ENCODE results near the gene AS3MT. TPM values are rescaled to one million over a fixed set of nuclear protein-coding genes. Genes with fewer than 3 reads are reported as not detected.
A peak's percentile ranks its signal among the peaks of the same experiment; 100 is the strongest.

The AS3MT gene
- total RNA-seq, 2 donors from 2014 or later: 10.2 to 20.9 TPM

DNA sequence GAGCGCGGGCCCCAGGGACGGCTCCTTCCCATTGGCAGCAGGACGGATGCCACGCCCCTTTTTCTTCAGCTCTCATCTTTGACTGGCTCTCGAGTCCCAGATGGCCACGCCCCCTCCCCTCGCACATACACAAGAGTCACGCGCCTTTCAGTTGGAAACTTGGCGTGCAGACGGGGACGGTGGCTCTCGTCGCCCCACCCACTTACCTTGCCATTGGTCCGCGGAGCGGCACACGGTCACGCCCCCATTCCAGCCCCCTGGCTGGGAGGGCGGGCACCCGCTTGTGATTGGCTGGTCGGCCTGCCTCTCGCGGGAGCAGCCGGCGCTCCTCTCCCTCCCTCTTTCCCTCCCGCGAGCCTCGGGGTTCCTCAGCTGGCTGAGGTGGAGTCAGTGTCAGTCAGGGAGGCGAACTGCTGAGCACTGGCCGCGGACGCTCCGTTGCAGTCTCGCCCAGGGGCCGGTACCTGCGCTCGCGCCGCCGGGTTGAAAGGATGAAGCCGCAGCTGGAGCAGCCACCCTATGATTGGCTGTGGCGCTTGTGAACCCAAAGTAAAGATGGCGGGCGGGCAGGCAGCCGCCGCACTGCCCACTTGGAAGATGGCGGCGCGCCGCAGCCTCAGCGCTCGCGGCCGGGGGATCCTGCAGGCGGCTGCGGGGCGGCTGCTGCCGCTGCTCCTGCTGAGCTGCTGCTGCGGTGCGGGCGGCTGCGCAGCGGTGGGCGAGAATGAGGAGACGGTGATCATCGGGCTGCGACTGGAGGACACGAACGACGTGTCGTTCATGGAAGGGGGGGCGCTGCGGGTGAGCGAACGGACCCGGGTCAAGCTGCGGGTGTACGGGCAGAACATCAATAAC lies 48.9 kb downstream of the AS3MT start, which contains the start of gene CNNM2:
TSS of gene CNNM2 (plus strand) at position 333 of the 855 bp plus-strand sequence. CDS start at position 520, 187 bp downstream.
- peak within 1 kb of the TSS; percentile 85 for H3K4me3 ChIP-seq (ENCODE audit: low read length)
- peaks cover 28% of the 10 kb centered on the region for H3K27me3 ChIP-seq (ENCODE audit: control insufficient read depth, insufficient read depth, low read length, poor library complexity, severe bottlenecking)
- H3K4me1 Mint-ChIP-seq: peaks cover 25% of the 10 kb centered on the region
- no peaks in the 10 kb centered on the region for H3K36me3 ChIP-seq (ENCODE audit: control insufficient read depth, insufficient read depth, low read length)
- H3K9ac ChIP-seq (ENCODE audit: extremely low read depth, low read length, poor library complexity, severe bottlenecking): peak within 1 kb of the TSS; percentile 90
- H3K27ac Mint-ChIP-seq: peak within 1 kb of the TSS; percentile 97
- peak within 1 kb of the TSS; percentile 82 for H3K4me3 Mint-ChIP-seq
- no peaks in the 10 kb centered on the region for H3K9me3 Mint-ChIP-seq
- DNase-seq: peak; percentile 100
- no peaks in the 10 kb centered on the region for H3K4me1 ChIP-seq (ENCODE audit: control insufficient read depth, insufficient read depth, low read length)
- H3K27ac ChIP-seq (ENCODE audit: low read depth, low read length): peak within 1 kb of the TSS; percentile 94
- no peaks in the 10 kb centered on the region for H3K9me3 ChIP-seq (ENCODE audit: control insufficient read depth, low read length)
- WGBS, 2 experiments (ENCODE audit: insufficient coverage in 1 of 2, insufficient read length in 1 of 2): 0% methylated on average over 14 to 80 of the region's 80 CpGs
- H3K27me3 Mint-ChIP-seq (ENCODE audit: insufficient read depth): peaks cover 28% of the 10 kb centered on the region
- TF ChIP-seq CTCF (conservative IDR thresholded peaks at IDR 0.05): no peak
- peaks cover 1% of the 10 kb centered on the region for H3K36me3 Mint-ChIP-seq (ENCODE audit: low read depth)

DNA sequence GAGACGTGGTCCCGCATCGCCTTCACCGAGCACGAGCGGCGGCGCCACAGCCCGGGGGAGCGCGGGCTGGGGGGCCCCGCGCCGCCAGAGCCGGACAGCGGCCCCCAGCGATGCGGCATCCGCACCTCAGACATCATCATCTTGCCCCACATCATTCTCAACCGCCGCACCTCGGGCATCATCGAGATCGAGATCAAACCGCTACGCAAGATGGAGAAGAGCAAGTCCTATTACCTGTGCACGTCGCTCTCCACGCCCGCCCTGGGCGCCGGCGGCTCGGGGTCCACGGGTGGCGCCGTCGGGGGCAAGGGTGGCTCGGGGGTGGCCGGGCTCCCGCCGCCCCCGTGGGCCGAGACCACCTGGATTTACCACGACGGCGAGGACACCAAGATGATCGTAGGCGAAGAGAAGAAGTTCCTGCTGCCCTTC lies 49.6 kb downstream of the AS3MT start:
- H3K9me3 ChIP-seq (ENCODE audit: control insufficient read depth, low read length): no peaks in the 10 kb centered on the region
- Mint-ChIP-seq H3K27ac (no peak overlapping the region), H3K36me3 (ENCODE audit: low read depth) (peaks cover 1% of the 10 kb centered on the region), H3K4me3 (peak overlapping the region; percentile 82), H3K9me3 (no peaks in the 10 kb centered on the region), H3K27me3 (ENCODE audit: insufficient read depth) (peaks cover 28% of the 10 kb centered on the region), H3K4me1 (peaks cover 25% of the 10 kb centered on the region)
- no peak for TF ChIP-seq CTCF (conservative IDR thresholded peaks at IDR 0.05)
- H3K27me3 ChIP-seq (ENCODE audit: control insufficient read depth, insufficient read depth, low read length, poor library complexity, severe bottlenecking): peaks cover 28% of the 10 kb centered on the region
- H3K27ac ChIP-seq (ENCODE audit: low read depth, low read length): no peak overlapping the region
- H3K4me1 ChIP-seq (ENCODE audit: control insufficient read depth, insufficient read depth, low read length): no peaks in the 10 kb centered on the region
- DNase-seq: peak; percentile 73
- no peaks in the 10 kb centered on the region for H3K36me3 ChIP-seq (ENCODE audit: control insufficient read depth, insufficient read depth, low read length)
- 0 to 1% methylated on average over 27 to 49 of the region's 49 CpGs for WGBS, 2 experiments (ENCODE audit: insufficient coverage in 1 of 2, insufficient read length in 1 of 2)
- peak overlapping the region; percentile 85 for H3K4me3 ChIP-seq (ENCODE audit: low read length)
- H3K9ac ChIP-seq (ENCODE audit: extremely low read depth, low read length, poor library complexity, severe bottlenecking): peak overlapping the region; percentile 64

GRCh38 chr10:102919246-102919959 lies 50.1 kb downstream of the AS3MT start:
- peaks cover 1% of the 10 kb centered on the region for H3K36me3 Mint-ChIP-seq (ENCODE audit: low read depth)
- Histone ChIP-seq H3K27me3 (ENCODE audit: control insufficient read depth, insufficient read depth, low read length, poor library complexity, severe bottlenecking) (peaks cover 28% of the 10 kb centered on the region), H3K9ac (ENCODE audit: extremely low read depth, low read length, poor library complexity, severe bottlenecking) (peak overlapping the region; percentile 39), H3K4me3 (ENCODE audit: low read length) (peak overlapping the region; percentile 85), H3K36me3 (ENCODE audit: control insufficient read depth, insufficient read depth, low read length) (no peaks in the 10 kb centered on the region), H3K4me1 (ENCODE audit: control insufficient read depth, insufficient read depth, low read length) (no peaks in the 10 kb centered on the region), H3K9me3 (ENCODE audit: control insufficient read depth, low read length) (no peaks in the 10 kb centered on the region), H3K27ac (ENCODE audit: low read depth, low read length) (no peak overlapping the region)
- peak; percentile 76 for DNase-seq
- WGBS, 2 experiments (ENCODE audit: insufficient coverage in 1 of 2, insufficient read length in 1 of 2): 10 to 11% methylated on average over 36 to 47 of the region's 47 CpGs
- no peak overlapping the region for H3K27ac Mint-ChIP-seq
- H3K4me1 Mint-ChIP-seq: peaks cover 25% of the 10 kb centered on the region
- peak overlapping the region; percentile 82 for H3K4me3 Mint-ChIP-seq
- no peak for TF ChIP-seq CTCF (conservative IDR thresholded peaks at IDR 0.05)
- H3K27me3 Mint-ChIP-seq (ENCODE audit: insufficient read depth): peaks cover 28% of the 10 kb centered on the region
- H3K9me3 Mint-ChIP-seq: no peaks in the 10 kb centered on the region

Measured in endodermal cell (in vitro differentiated cells).